A549 (cell line): ENCODE data around the gene SDC4.

ENCODE experiments used
- CEBPB ChIP-seq, 2 experiments: fragments of >200 bp in 1 of 2; sonication (Bioruptor Twin) in 1 of 2; formaldehyde crosslinking in 1 of 2; IDR thresholded peaks; 2 replicates each; pipeline ENCODE4 v1.6.1; 2012 to 2016
- EHMT2 ChIP-seq: fragments of 200-600 bp; sonication (generic); IDR thresholded peaks from 2 replicates; pipeline ENCODE4 v1.6.1; 2016; ENCODE audit warnings: antibody characterized with exemption, low read depth, mild to moderate bottlenecking, moderate library complexity
- EP300 ChIP-seq, 2 experiments: fragments of >200 bp; sonication (Bioruptor Twin); formaldehyde crosslinking; IDR thresholded peaks; 2 replicates in 1 of 2; 3 replicates in 1 of 2; pipeline ENCODE4 v1.6.1; 2016 to 2017
- ESRRA ChIP-seq: fragments of 150-350 bp; IDR thresholded peaks from 2 replicates; pipeline ENCODE4 v1.6.1; 2014; ENCODE audit warnings: mild to moderate bottlenecking, low read length, borderline replicate concordance
- MAFK ChIP-seq: fragments of 450-650 bp; IDR thresholded peaks from 2 replicates; pipeline ENCODE4 v1.6.1; 2014; ENCODE audit not compliant: partially characterized antibody
- POLR2A ChIP-seq: IDR thresholded peaks from 2 replicates; pipeline ENCODE4 v1.6.1; 2012; ENCODE audit warnings: mild to moderate bottlenecking, low read length
- RAD21 ChIP-seq, 2 experiments: fragments of >200 bp in 1 of 2; sonication (Bioruptor Twin) in 1 of 2; formaldehyde crosslinking in 1 of 2; IDR thresholded peaks in 1 of 2; conservative IDR thresholded peaks in 1 of 2; 2 replicates in 1 of 2; 3 replicates in 1 of 2; pipeline ENCODE4 v1.6.1; 2012 to 2018; ENCODE audit warnings: inconsistent platforms in 1 of 2
- RCOR1 ChIP-seq: fragments of 150-350 bp; IDR thresholded peaks from 2 replicates; pipeline ENCODE4 v1.6.1; 2014; ENCODE audit warnings: antibody characterized with exemption, low read length, low read depth
- RFX5 ChIP-seq: fragments of 450-650 bp; IDR thresholded peaks from 2 replicates; pipeline ENCODE4 v1.7.1; 2014; ENCODE audit warnings: antibody characterized with exemption, mild to moderate bottlenecking, moderate library complexity
- TF ChIP-seq, protein P1 (sequence below): fragments of >200 bp; sonication (Bioruptor Twin); formaldehyde crosslinking; IDR thresholded peaks from 3 replicates; pipeline ENCODE4 v1.5.1; 2016
- TF ChIP-seq, protein P2 (sequence below): fragments of >200 bp; sonication (Bioruptor Twin); formaldehyde crosslinking; IDR thresholded peaks from 2 replicates; pipeline ENCODE4 v1.6.1; 2016
- TF ChIP-seq, protein P3 (sequence below): fragments of 200-600 bp; sonication (generic); IDR thresholded peaks from 2 replicates; pipeline ENCODE4 v1.6.1; 2016; ENCODE audit warnings: antibody characterized with exemption, mild to moderate bottlenecking, moderate library complexity
- TF ChIP-seq, protein P4 (sequence below): IDR thresholded peaks from 2 replicates; pipeline ENCODE4 v1.6.1; 2012; ENCODE audit warnings: low read depth, borderline replicate concordance

DNA sequence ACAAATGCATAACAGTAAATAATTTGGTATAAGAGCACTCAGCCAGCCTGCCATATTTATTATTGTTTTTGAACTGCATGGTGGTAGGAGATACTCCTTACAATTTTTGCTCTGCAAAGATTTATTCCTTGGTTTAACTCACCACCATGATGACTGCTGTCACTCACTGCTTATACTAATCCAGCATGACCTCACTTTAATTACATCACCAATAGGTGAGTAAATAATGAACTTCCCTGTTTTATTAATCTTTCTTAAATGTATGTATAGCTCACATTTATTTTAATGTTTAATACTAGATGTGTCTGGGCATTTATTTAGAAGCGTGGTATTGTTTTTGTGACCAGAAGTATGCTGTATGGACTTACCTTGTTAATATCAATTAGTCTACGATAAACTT is 42.7 kb upstream of the SDC4 start:
- TF ChIP-seq, protein P1, sequence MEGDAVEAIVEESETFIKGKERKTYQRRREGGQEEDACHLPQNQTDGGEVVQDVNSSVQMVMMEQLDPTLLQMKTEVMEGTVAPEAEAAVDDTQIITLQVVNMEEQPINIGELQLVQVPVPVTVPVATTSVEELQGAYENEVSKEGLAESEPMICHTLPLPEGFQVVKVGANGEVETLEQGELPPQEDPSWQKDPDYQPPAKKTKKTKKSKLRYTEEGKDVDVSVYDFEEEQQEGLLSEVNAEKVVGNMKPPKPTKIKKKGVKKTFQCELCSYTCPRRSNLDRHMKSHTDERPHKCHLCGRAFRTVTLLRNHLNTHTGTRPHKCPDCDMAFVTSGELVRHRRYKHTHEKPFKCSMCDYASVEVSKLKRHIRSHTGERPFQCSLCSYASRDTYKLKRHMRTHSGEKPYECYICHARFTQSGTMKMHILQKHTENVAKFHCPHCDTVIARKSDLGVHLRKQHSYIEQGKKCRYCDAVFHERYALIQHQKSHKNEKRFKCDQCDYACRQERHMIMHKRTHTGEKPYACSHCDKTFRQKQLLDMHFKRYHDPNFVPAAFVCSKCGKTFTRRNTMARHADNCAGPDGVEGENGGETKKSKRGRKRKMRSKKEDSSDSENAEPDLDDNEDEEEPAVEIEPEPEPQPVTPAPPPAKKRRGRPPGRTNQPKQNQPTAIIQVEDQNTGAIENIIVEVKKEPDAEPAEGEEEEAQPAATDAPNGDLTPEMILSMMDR: no peak
- TF ChIP-seq RCOR1: no peak
- TF ChIP-seq, protein P2, sequence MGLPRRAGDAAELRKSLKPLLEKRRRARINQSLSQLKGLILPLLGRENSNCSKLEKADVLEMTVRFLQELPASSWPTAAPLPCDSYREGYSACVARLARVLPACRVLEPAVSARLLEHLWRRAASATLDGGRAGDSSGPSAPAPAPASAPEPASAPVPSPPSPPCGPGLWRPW: no peak
- TF ChIP-seq RFX5: no peak
- TF ChIP-seq POLR2A: no peak
- TF ChIP-seq CEBPB (IDR thresholded peaks at IDR 0.05): no peak
- no peak for TF ChIP-seq RAD21 (conservative IDR thresholded peaks at IDR 0.05 in 1 of 2, IDR thresholded peaks at IDR 0.05 in 1 of 2)
- TF ChIP-seq EP300 (IDR thresholded peaks at IDR 0.05): no peak
- no peak for TF ChIP-seq EHMT2
- TF ChIP-seq, protein P3, sequence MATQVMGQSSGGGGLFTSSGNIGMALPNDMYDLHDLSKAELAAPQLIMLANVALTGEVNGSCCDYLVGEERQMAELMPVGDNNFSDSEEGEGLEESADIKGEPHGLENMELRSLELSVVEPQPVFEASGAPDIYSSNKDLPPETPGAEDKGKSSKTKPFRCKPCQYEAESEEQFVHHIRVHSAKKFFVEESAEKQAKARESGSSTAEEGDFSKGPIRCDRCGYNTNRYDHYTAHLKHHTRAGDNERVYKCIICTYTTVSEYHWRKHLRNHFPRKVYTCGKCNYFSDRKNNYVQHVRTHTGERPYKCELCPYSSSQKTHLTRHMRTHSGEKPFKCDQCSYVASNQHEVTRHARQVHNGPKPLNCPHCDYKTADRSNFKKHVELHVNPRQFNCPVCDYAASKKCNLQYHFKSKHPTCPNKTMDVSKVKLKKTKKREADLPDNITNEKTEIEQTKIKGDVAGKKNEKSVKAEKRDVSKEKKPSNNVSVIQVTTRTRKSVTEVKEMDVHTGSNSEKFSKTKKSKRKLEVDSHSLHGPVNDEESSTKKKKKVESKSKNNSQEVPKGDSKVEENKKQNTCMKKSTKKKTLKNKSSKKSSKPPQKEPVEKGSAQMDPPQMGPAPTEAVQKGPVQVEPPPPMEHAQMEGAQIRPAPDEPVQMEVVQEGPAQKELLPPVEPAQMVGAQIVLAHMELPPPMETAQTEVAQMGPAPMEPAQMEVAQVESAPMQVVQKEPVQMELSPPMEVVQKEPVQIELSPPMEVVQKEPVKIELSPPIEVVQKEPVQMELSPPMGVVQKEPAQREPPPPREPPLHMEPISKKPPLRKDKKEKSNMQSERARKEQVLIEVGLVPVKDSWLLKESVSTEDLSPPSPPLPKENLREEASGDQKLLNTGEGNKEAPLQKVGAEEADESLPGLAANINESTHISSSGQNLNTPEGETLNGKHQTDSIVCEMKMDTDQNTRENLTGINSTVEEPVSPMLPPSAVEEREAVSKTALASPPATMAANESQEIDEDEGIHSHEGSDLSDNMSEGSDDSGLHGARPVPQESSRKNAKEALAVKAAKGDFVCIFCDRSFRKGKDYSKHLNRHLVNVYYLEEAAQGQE: no peak
- TF ChIP-seq MAFK: no peak
- no peak for TF ChIP-seq ESRRA
- TF ChIP-seq, protein P4, sequence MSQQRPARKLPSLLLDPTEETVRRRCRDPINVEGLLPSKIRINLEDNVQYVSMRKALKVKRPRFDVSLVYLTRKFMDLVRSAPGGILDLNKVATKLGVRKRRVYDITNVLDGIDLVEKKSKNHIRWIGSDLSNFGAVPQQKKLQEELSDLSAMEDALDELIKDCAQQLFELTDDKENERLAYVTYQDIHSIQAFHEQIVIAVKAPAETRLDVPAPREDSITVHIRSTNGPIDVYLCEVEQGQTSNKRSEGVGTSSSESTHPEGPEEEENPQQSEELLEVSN: no peak
